Measurements from ENCODE around the gene FAM168A. TPM values are rescaled to one million over a fixed set of nuclear protein-coding genes. Genes with fewer than 3 reads are reported as not detected.

Gene FAM168A
- 22.6 TPM for total RNA-seq (ENCODE audit: insufficient read depth, low replicate concordance)

DNA sequence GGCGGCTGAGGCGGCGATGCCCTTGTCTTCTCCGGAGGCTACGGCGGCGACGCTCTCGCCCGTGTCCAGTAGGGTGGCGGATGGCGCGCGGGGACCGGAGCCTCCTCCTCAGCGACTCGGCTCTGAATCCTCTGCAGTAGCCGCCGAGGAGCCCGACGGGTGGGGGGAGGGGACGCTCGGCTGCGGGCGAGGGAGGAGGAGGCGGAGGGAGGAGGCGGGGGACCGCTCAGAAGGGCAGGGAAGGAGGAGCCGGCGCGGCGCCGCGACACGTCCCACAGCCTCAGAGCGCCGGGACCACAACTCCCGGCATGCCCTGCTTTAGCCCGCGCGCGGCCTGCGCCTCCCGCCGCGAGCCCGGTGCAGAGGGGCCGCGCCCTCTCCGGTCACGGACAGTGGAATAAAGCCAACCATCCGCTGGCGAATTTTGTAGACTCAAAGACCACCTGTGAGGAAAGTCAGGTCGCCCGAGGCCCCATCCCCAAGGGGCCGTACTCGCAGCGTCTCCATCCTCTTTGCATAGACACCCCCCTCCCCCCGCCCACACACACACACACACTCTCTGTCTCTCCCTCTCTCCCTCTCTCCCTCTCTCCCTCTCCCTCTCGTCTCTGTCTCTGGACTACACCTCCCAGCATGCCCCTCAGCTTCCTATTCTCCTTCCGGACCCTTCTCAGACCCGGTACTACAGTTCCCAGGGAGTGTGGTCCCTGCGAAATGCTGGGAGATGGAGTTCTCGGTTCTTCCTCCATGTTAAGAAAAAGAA lies at the start of gene FAM168A:
TSS of gene FAM168A (minus strand) at position 157 of the 763 bp plus-strand sequence. CDS start 129,638 bp downstream, outside the sequence.
- peak; percentile 100 for DNase-seq (ENCODE audit: low spot score)

GRCh38 chr11:73647459-73648100 lies 49.7 kb upstream of the FAM168A start:
- peak; percentile 86 for DNase-seq (ENCODE audit: low spot score)

- DNase-seq (ENCODE audit: low spot score) = peak; percentile 40
Observed at GRCh38 chr11:73645972-73646631, 48.2 kb upstream of the FAM168A start, which contains the start of gene PLEKHB1. Gene PLEKHB1 (plus strand): TSS chr11:73646581. CDS start chr11:73646609, 28 bp downstream.

DNA sequence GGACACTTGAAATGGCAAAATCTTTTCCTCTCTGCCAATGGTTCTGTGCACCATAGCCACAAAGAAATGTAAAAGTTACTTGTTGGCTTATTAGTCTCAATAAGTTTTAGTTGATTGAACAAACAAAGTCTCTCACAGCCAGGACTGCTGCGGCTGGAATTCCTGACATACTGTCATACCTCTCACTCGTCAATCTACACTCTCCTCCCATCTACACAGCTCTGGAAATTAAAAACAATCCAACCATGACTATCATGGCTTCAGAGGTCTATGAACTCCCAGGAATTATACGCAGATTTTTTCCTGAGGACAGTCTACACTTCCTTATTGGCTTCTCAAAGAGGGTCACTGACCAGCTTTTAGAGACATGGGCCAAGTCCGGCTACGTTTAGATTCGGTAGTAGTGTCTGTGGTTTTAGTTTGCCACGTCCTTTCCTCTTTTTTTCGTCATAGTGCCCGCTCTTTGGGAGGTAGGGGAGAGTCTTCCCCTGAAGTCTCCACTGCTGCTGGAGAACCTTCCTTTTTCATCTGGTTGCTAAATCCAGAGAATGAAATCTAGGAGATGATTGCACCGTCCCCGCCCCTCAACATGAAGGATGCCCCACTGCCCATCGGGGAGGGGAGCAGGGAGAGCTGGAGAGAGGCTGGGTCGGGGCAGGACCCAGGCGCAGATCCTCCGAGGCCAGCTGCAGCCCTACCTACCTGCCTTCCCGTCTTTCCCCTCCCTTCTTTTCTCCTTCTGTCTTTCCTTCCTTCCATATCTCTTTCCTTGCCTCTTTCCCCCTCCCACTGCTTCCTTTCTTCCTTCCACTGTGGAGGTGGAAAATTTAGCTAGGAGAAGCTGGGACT lies 47.4 kb upstream of the FAM168A start:
- DNase-seq (ENCODE audit: low spot score) = no peak

DNA sequence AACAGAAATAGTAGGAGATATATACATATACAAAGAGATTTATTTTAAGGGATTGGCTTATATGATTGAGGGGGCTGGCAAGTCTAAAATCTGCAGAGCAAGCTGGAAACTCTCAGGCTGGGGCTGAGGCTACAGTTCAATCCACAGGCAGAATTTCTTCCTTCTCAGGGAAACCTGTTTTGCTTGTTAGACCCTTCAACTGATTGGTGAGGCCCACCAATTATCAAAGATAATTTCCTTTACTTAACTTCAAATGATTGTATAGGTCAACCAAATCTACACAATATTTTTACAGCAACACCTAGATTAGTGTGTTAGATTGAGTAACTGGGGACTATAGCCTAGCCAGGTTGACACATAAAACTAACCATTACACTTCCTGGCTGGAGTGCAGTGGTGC lies 43.8 kb upstream of the FAM168A start:
- no peak for DNase-seq (ENCODE audit: low spot score)

DNA sequence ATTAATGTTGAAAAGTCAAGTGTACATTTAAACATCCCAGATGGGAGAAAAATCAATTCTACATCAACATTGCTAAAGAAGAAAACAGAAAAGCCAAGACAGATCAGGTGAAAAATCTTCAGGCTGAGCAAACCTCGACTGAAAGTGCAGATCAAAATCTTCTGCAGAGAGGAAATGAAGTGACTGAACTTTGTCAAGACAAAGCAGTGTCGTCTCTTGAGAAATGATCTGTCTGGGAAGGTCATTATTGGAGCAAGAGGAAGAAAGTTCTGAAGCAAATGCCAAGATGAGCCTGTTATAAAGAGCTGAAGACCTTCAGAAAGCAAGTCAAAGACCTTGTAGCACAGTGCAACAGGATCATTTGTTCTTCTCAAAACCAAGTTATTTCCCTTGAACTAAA lies 42.7 kb upstream of the FAM168A start:
- DNase-seq (ENCODE audit: low spot score) = no peak

GRCh38 chr11:73637012-73637411 lies 39.1 kb upstream of the FAM168A start:
- no peak for DNase-seq (ENCODE audit: low spot score)

GRCh38 chr11:73636249-73636648 lies 38.3 kb upstream of the FAM168A start:
- DNase-seq (ENCODE audit: low spot score) = no peak

- no peak for DNase-seq (ENCODE audit: low spot score)
Observed at GRCh38 chr11:73635721-73636120, 37.8 kb upstream of the FAM168A start.

- DNase-seq (ENCODE audit: low spot score) = no peak
Observed at GRCh38 chr11:73633999-73634398, 36.1 kb upstream of the FAM168A start.

- no peak for DNase-seq (ENCODE audit: low spot score)
Observed at GRCh38 chr11:73632996-73633395, 35.1 kb upstream of the FAM168A start.

DNA sequence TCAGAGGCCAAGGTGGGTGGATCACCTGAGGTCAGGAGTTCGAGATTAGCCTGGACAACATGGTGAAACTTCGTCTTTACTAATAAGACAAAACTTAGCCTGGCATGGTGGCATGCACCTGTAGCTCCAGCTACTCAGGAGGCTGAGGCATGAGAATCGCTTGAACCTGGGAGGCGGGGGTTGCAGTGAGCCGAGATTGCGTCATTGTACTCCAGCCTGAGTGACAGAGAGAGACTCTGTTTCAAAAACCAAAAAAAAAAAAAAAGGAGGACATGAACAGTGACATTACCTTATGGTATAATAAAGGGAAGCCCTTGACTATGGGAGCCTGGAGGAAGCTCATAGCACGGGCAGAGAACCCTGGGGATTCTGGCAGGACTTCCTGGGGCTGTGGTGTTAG lies 32.0 kb upstream of the FAM168A start:
- no peak for DNase-seq (ENCODE audit: low spot score)

DNA sequence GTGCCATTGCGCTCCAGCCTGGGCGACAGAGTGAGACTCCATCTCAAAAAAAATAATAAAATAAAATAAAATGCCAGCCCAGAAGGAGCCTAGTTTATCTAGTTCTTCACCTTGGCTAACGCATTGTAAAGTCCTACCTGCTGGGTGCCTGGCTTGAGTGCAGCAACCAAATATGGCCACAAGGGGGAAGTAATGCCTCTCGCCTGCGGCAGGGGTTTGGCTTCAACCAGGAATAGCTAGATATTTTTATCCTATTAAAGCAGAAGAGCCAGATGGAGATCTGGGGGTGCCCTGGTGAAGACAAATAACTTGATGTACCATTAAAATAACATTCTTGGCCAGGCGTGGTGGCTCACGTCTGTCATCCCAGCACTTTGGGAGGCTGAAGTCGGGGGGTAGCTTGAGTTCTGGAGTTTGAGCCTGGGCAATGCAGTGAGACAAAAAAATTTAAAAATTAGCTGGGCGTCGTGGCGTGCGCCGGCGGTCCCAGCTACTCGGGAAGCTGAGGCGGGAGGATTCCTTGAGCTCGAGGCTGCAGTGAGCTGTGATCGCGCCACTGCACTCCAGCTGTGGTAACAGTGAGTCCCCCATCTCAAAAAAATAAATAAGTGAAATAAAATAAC lies 27.9 kb upstream of the FAM168A start:
- DNase-seq (ENCODE audit: low spot score) = peak; percentile 76

- peak; percentile 35 for DNase-seq (ENCODE audit: low spot score)
Observed at GRCh38 chr11:73623686-73624085, 25.8 kb upstream of the FAM168A start.

DNA sequence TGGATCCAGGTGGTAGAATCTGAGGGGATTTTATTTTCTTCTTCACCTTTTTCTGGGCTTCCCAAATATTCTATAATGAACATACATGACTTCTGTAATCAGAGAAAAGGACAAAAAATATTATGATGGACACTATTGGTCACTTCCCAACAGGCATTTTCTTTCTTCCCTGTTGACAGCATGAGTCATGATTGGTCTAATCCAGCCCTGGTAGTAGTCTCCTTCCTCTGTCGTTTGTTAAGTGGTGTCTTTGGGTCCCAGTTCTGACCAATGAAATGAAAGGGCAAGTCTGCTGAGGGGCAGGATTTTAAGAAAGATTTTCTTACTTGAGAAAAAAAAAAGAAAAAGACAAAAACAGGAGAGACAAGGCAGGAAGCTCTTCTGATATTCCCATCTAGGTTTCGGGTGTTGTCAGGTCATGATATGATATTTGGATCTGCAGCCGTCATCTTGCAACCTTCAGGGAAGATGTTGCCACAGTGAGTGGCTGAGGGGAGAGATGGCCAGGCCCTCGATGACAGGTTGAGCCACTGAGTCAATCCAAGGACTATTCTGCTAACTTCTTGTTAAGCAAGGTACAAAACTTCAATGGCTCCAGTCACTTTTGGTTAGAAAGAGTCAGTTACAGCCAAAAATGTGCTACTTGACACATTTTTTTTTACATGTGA lies 25.1 kb upstream of the FAM168A start:
- DNase-seq (ENCODE audit: low spot score) = no peak

DNA sequence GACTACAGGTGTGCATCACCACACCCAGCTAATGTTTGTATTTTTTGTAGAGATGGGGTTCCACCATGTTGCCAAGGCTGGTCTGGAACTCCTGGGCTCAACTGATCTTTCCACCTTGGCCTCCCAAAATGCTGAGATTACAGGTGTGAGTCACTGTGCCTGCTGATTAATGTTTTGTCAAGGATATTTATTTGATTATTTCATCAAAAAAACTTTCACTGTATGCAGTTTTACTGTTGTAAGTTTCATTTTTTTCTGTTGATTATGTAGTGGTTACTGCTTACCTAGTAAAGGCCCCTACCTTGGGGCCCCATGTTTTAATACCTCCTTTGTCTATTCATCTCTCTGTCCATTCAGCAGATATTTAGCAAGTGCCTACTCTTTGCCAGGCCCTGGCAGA lies 16.7 kb upstream of the FAM168A start:
- DNase-seq (ENCODE audit: low spot score) = no peak

GRCh38 chr11:73612601-73613140 lies 14.8 kb upstream of the FAM168A start:
- DNase-seq (ENCODE audit: low spot score) = no peak

DNA sequence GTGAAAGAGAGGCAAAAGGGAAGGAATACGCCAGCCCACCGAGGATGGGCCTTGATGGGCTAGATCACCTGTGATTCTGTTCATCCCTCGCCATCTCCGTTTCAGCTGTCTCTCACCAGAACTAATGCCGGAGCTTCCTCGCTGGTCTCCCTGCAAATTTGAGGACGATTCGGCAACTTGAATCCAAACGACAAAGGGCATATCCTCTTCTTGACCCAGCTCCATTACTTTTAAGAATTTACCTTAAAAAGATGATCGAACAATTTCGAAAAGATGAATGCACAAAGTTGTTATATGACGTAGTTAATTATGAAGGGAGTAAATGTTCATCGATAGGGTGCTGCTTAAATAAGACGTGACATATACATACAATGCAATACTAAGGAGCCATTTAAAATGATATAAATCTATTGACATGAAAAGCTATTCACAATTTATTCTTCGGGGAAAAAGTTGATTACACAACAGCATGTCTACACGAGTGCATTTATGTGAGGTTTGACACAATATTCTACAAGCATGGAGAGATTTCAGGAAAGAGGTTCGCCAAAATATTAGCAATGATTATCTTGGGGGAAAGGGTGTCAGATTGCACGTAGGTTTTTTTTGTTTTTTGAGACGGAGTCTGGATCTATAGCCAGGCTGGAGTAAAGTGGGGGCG lies 937 bp upstream of the FAM168A start:
- no peak for DNase-seq (ENCODE audit: low spot score)

GRCh38 chr11:73597336-73597955 lies 466 bp downstream of the FAM168A start:
- peak; percentile 15 for DNase-seq (ENCODE audit: low spot score)
